BJ (cell line): ENCODE data around the gene IGF2BP1. TPM values are rescaled to one million over a fixed set of nuclear protein-coding genes. Genes with fewer than 3 reads are reported as not detected.

Experiments used
- CTCF ChIA-PET: fragments of 350-600 bp; formaldehyde crosslinking; extraction: SDS; loops from one replicate; lab custom pipeline; 2021; ENCODE audit warnings: antibody characterized with exemption, inconsistent platforms; lab: Yijun Ruan, JAX
- POLR2A ChIA-PET: fragments of 300-600 bp; sonication (Branson Sonifier 250); formaldehyde crosslinking; extraction: SDS; loops from one replicate; lab custom pipeline; 2021; ENCODE audit warnings: antibody characterized with exemption; lab: Charles Lee
- DNase-seq: peaks from one replicate; pipeline ENCODE4 v3.0.0-alpha.2; 2011; ENCODE audit warnings: low read depth
- H3K27me3 ChIP-seq: 2 replicates; pipeline ENCODE4 v1.6.0; 2011; ENCODE audit warnings: low read length; ENCODE audit not compliant: control insufficient read depth, insufficient read depth
- H3K36me3 ChIP-seq: 2 replicates; pipeline ENCODE4 v1.5.1; 2011; ENCODE audit warnings: low read length; ENCODE audit not compliant: control insufficient read depth, insufficient read depth
- H3K4me3 ChIP-seq: 2 replicates; pipeline ENCODE4 v1.5.1; 2011; ENCODE audit warnings: low read depth, mild to moderate bottlenecking, control low read depth, low read length
- polyA plus RNA-seq: library from polyadenylated mRNA; depleted of rRNA; stranded (reverse); fragments of >200 nt; gene quantifications from 2 replicates; pipeline ENCODE4 v1.2.3, GENCODE V29; 2011
- TF ChIP-seq, protein P1 (sequence below): IDR thresholded peaks from 2 replicates; pipeline ENCODE4 v1.5.1; 2011; ENCODE audit warnings: low read depth, mild to moderate bottlenecking, control low read depth, inconsistent platforms, low read length, moderate library complexity; ENCODE audit not compliant: insufficient read depth

IGF2BP1 gene
- polyA plus RNA-seq, 1 experiment, result 5.3 TPM

- H3K27me3 ChIP-seq, result no peaks in the 10 kb centered on the region
- TF ChIP-seq, protein P1, sequence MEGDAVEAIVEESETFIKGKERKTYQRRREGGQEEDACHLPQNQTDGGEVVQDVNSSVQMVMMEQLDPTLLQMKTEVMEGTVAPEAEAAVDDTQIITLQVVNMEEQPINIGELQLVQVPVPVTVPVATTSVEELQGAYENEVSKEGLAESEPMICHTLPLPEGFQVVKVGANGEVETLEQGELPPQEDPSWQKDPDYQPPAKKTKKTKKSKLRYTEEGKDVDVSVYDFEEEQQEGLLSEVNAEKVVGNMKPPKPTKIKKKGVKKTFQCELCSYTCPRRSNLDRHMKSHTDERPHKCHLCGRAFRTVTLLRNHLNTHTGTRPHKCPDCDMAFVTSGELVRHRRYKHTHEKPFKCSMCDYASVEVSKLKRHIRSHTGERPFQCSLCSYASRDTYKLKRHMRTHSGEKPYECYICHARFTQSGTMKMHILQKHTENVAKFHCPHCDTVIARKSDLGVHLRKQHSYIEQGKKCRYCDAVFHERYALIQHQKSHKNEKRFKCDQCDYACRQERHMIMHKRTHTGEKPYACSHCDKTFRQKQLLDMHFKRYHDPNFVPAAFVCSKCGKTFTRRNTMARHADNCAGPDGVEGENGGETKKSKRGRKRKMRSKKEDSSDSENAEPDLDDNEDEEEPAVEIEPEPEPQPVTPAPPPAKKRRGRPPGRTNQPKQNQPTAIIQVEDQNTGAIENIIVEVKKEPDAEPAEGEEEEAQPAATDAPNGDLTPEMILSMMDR, result no peak
- POLR2A ChIA-PET, result interaction anchor here (0.6 kb wide), 1 partner anchor 68 kb away, joined by 10 read pairs; no protein-coding TSS in a partner anchor
- H3K4me3 ChIP-seq, result no peak overlapping the region
- H3K36me3 ChIP-seq, result no peaks in the 10 kb centered on the region
- CTCF ChIA-PET, result interaction anchor here (1.1 to 3.7 kb wide), 5 partner anchors 10 to 75 kb away, joined by 3 to 25 read pairs (median 10); partner anchors contain the start of gene SNF8
- no peak for DNase-seq
These were observed 36.2 kb upstream of the IGF2BP1 start for GRCh38 chr17:48960834-48961515.

- H3K4me3 ChIP-seq, result no peak overlapping the region
- no peaks in the 10 kb centered on the region for H3K27me3 ChIP-seq
- DNase-seq, result no peak
- no peaks in the 10 kb centered on the region for H3K36me3 ChIP-seq
- CTCF ChIA-PET, result interaction anchor here (1.1 to 3.7 kb wide), 4 partner anchors 9 to 74 kb away, joined by 3 to 25 read pairs (median 12); partner anchors contain the start of gene SNF8
- POLR2A ChIA-PET, result no interaction called here
- TF ChIP-seq, protein P1, result no peak
These were observed 35.5 kb upstream of the IGF2BP1 start for GRCh38 chr17:48961516-48962233.

DNA sequence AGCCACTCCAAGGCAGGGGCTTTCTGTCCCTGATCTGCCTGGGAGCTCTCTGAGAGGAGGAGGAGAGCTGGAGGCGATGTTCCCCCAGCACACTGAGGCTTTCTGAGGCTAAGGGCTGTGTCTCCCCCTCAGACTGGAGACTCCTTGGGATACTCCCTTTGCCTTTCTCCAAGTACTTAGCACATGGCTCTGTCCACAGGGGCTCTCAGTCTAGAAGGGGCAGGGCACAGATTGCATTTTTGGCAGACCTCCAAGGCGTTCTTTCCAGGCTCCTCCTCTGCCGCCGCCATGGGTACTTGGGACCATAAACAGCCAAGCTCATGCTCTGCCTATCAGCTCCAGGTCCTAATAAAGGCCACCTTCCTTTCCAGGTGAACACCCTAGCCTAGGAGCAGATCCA is 27.0 kb upstream of the IGF2BP1 start:
- no peak overlapping the region for H3K4me3 ChIP-seq
- ChIA-PET CTCF (interaction anchor here (1.1 to 4.6 kb wide), 5 partner anchors 9 to 62 kb away, joined by 3 to 16 read pairs (median 10); no protein-coding TSS in a partner anchor), POLR2A (no interaction called here)
- H3K36me3 ChIP-seq, result no peaks in the 10 kb centered on the region
- no peak for DNase-seq
- TF ChIP-seq, protein P1, result no peak
- no peaks in the 10 kb centered on the region for H3K27me3 ChIP-seq

GRCh38 chr17:48970865-48971687 is 26.1 kb upstream of the IGF2BP1 start:
- TF ChIP-seq, protein P1, result no peak
- H3K4me3 ChIP-seq, result no peak overlapping the region

More at GRCh38 chr17:48970865-48971687, 26.1 kb upstream of the IGF2BP1 start:
- Histone ChIP-seq H3K27me3 (no peaks in the 10 kb centered on the region), H3K36me3 (no peaks in the 10 kb centered on the region)
- ChIA-PET POLR2A (no interaction called here), CTCF (interaction anchor here (0.8 to 4.6 kb wide), 8 partner anchors 10 to 65 kb away, joined by 3 to 16 read pairs (median 3); no protein-coding TSS in a partner anchor)
- no peak for DNase-seq
